Stimulated activated CD4-positive, alpha-beta T cell treated with anti-CD3 and anti-CD28 coated beads, Interleukin-4, amount 100 ng/mL, for 1 hour (primary cell): ENCODE measurements around the gene OR11A1.

Experiments
- DNase-seq: peaks from one replicate; pipeline ENCODE4 v3.0.0-alpha.2; 2020

OR11A1 gene

GRCh38 chr6:29456971-29457370 is at the start of gene OR11A1, which contains the start of gene OR2H1:
Gene OR11A1, minus strand, starts transcription at chr6:29457071. Its CDS starts 29,430 bp downstream, at chr6:29427641.
Gene OR2H1, plus strand, starts transcription at chr6:29457155. Its CDS starts 4,615 bp downstream, at chr6:29461770.
- no peak for DNase-seq

- no peak for DNase-seq
Measured at GRCh38 chr6:29506446-29507067, 49.7 kb upstream of the OR11A1 start.

GRCh38 chr6:29505808-29506207 is 48.9 kb upstream of the OR11A1 start:
- DNase-seq = no peak

GRCh38 chr6:29504961-29505360 is 48.1 kb upstream of the OR11A1 start:
- no peak for DNase-seq

GRCh38 chr6:29502597-29502996 is 45.7 kb upstream of the OR11A1 start:
- no peak for DNase-seq

GRCh38 chr6:29502181-29502580 is 45.3 kb upstream of the OR11A1 start:
- no peak for DNase-seq

GRCh38 chr6:29501106-29501505 is 44.2 kb upstream of the OR11A1 start:
- DNase-seq = no peak

- DNase-seq = no peak
Measured at GRCh38 chr6:29500594-29500993, 43.7 kb upstream of the OR11A1 start.

GRCh38 chr6:29499704-29500103 is 42.8 kb upstream of the OR11A1 start:
- no peak for DNase-seq

- no peak for DNase-seq
Measured at GRCh38 chr6:29496961-29497360, 40.1 kb upstream of the OR11A1 start.

GRCh38 chr6:29495571-29495970 is 38.7 kb upstream of the OR11A1 start:
- DNase-seq = no peak

GRCh38 chr6:29494131-29494530 is 37.3 kb upstream of the OR11A1 start:
- DNase-seq = no peak

- DNase-seq = no peak
Measured at GRCh38 chr6:29493261-29493660, 36.4 kb upstream of the OR11A1 start.

GRCh38 chr6:29491574-29491973 is 34.7 kb upstream of the OR11A1 start:
- no peak for DNase-seq

- DNase-seq = no peak
Measured at GRCh38 chr6:29490552-29490951, 33.7 kb upstream of the OR11A1 start.

GRCh38 chr6:29490055-29490454 is 33.2 kb upstream of the OR11A1 start:
- no peak for DNase-seq

- DNase-seq = no peak
Measured at GRCh38 chr6:29489286-29489685, 32.4 kb upstream of the OR11A1 start.

- DNase-seq = no peak
Measured at GRCh38 chr6:29488874-29489273, 32.0 kb upstream of the OR11A1 start.

GRCh38 chr6:29487660-29488059 is 30.8 kb upstream of the OR11A1 start, which contains the start of gene MAS1L:
Gene MAS1L, minus strand, starts transcription at chr6:29487956. Its CDS starts 54 bp downstream, at chr6:29487902.
- DNase-seq = no peak

GRCh38 chr6:29487131-29487530 is 30.3 kb upstream of the OR11A1 start:
- no peak for DNase-seq

- DNase-seq = no peak
Measured at GRCh38 chr6:29486577-29486976, 29.7 kb upstream of the OR11A1 start.

GRCh38 chr6:29483735-29484134 is 26.9 kb upstream of the OR11A1 start:
- no peak for DNase-seq

- DNase-seq = no peak
Measured at GRCh38 chr6:29483186-29483585, 26.3 kb upstream of the OR11A1 start.

- DNase-seq = no peak
Measured at GRCh38 chr6:29479560-29479959, 22.7 kb upstream of the OR11A1 start.

GRCh38 chr6:29478740-29479139 is 21.9 kb upstream of the OR11A1 start:
- no peak for DNase-seq
